OCI-LY1 (cell line): ENCODE results near the gene ZFP57.

Experiments used
- EZH2 ChIP-seq: fragments of 200-600 bp; sonication (generic), shearing (Covaris generic); IDR thresholded peaks from 2 replicates; pipeline ENCODE4 v1.8.0; 2017; ENCODE audit warnings: borderline replicate concordance, mixed run types, mild to moderate bottlenecking, antibody characterized with exemption, low read length, moderate library complexity, mixed read lengths
- TF ChIP-seq, protein P1 (sequence below): fragments of 200-600 bp; sonication (generic), shearing (Covaris generic); IDR thresholded peaks from 2 replicates; pipeline ENCODE4 v1.5.1; 2017; ENCODE audit warnings: mild to moderate bottlenecking, antibody characterized with exemption, low read length, moderate library complexity, mixed read lengths

DNA sequence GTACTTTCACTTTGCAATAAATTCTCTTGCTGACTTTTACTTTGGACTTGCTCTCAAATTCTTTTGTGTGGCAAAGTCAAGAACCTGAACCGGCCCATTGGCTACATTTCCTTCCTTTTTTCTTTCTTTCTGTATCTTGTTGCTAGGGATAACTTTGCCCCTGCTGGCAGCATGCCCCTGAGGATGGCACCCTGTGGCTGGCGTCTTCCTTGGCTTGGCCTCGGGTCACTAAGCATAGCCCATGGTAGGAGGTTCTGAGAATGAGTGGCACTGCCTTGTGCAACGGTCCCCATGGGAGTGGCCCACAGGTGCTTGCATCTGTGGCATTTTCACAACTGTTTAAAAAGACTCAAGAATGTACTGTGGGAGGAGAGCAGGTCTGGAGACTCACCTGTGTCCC, 28.2 kb upstream of the ZFP57 start:
- TF ChIP-seq, protein P1, sequence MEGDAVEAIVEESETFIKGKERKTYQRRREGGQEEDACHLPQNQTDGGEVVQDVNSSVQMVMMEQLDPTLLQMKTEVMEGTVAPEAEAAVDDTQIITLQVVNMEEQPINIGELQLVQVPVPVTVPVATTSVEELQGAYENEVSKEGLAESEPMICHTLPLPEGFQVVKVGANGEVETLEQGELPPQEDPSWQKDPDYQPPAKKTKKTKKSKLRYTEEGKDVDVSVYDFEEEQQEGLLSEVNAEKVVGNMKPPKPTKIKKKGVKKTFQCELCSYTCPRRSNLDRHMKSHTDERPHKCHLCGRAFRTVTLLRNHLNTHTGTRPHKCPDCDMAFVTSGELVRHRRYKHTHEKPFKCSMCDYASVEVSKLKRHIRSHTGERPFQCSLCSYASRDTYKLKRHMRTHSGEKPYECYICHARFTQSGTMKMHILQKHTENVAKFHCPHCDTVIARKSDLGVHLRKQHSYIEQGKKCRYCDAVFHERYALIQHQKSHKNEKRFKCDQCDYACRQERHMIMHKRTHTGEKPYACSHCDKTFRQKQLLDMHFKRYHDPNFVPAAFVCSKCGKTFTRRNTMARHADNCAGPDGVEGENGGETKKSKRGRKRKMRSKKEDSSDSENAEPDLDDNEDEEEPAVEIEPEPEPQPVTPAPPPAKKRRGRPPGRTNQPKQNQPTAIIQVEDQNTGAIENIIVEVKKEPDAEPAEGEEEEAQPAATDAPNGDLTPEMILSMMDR, result no peak
- no peak for TF ChIP-seq EZH2
